Measurements from ENCODE around the gene VCL. TPM values are rescaled to one million over a fixed set of nuclear protein-coding genes. Genes with fewer than 3 reads are reported as not detected.

The VCL gene
- total and polyA plus RNA-seq, 8 donors: 90.6 to 195 (median 98.2) TPM

DNA sequence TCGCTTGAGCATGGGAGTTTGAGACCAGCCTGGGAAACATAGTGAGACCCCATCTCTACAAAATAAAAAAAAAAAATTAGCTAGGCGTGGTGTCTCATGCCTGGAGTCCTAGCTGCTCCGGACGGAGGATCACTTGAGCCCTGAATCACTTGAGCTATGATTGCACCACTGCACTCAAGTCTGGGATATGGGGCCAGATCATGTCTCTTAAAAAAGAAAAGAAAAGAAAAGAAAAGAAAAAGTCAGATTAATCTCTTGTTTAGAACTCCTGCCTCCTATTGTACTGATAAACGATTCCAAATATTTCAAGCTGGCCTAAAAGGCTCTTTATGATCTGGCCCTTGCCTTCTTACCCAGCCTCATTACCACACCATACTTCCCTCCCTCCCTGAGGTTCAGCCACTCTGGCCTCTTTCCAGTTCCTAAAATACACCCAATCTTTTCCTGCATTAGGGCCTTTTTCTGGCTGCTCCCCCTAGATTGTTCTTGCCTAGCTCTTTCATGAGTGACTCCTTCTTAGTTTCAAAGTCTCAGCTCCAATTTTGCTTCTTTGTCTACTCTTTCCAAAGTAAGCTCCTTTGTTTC, 41.7 kb downstream of the VCL start:
- peak overlapping the region; percentile 69 to 72 for H3K27ac ChIP-seq
- DNase-seq: peak in 2 of 4 donors; percentile 51 to 74
- peaks cover 26 to 32% of the 10 kb centered on the region in 2 donors for H3K4me1 ChIP-seq
- no peaks in the 10 kb centered on the region for H3K9me3 ChIP-seq
- H3K36me3 ChIP-seq: peaks cover 0 to 26% of the 10 kb centered on the region in 2 donors
- H3K4me3 ChIP-seq: no peak overlapping the region
- TF ChIP-seq, protein P1, sequence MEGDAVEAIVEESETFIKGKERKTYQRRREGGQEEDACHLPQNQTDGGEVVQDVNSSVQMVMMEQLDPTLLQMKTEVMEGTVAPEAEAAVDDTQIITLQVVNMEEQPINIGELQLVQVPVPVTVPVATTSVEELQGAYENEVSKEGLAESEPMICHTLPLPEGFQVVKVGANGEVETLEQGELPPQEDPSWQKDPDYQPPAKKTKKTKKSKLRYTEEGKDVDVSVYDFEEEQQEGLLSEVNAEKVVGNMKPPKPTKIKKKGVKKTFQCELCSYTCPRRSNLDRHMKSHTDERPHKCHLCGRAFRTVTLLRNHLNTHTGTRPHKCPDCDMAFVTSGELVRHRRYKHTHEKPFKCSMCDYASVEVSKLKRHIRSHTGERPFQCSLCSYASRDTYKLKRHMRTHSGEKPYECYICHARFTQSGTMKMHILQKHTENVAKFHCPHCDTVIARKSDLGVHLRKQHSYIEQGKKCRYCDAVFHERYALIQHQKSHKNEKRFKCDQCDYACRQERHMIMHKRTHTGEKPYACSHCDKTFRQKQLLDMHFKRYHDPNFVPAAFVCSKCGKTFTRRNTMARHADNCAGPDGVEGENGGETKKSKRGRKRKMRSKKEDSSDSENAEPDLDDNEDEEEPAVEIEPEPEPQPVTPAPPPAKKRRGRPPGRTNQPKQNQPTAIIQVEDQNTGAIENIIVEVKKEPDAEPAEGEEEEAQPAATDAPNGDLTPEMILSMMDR (IDR thresholded peaks at IDR 0.05): no peak
- ATAC-seq: peak; percentile 91
- H3K27me3 ChIP-seq: no peaks in the 10 kb centered on the region
- intact Hi-C loops (cut with DNase I): no loop called here

DNA sequence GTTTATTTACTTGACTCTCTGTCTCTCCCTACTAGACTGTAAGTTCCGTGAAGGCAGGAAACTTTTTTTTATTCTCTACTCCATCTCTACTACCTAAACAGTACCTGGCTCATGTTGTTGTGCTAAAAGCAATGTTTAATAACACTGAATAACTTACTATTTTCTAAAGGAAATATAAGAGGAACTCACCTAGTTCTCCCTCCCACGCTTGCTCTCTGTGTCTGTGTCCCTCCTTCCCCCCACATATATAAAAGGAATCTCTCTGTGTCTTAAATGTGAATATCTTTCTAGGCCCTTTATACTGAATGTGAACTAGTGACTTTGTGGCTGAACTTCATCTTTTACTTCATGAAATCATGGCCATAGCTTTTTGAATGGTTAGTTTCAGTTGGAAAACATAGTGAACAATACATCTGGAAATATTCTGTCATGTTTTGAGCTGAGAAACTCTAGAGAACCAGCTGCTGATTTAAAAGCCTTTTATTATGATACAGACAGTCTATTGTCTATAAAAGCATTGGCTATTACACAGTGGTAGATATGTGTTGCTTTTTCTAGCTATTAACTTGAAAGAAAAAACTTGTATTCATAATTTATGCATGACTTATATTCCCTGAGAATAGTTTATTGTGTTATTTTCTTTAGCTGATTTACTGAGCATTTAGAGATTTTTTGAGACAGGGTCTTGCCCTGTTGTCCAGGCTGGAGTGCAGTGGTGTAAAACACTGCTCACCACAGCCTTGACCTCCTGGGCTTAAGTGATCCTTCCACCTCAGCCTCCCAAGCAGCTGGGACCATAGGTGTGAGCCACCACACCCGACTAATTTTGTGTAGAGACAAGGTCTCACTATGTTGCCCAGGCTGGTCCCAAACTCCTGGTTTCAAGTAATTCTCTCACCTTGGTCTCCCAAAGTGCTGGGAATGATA, 42.5 kb downstream of the VCL start:
- peak; percentile 8 for ATAC-seq
- peaks cover 0 to 33% of the 10 kb centered on the region in 2 donors for H3K36me3 ChIP-seq
- peak overlapping the region; percentile 69 to 72 for H3K27ac ChIP-seq
- no peaks in the 10 kb centered on the region for H3K27me3 ChIP-seq
- no peak for DNase-seq
- no peak overlapping the region for H3K4me3 ChIP-seq
- TF ChIP-seq, protein P1 (IDR thresholded peaks at IDR 0.05): no peak
- peaks cover 26 to 29% of the 10 kb centered on the region in 2 donors for H3K4me1 ChIP-seq
- no peaks in the 10 kb centered on the region for H3K9me3 ChIP-seq
- intact Hi-C loops (cut with DNase I): no loop called here

DNA sequence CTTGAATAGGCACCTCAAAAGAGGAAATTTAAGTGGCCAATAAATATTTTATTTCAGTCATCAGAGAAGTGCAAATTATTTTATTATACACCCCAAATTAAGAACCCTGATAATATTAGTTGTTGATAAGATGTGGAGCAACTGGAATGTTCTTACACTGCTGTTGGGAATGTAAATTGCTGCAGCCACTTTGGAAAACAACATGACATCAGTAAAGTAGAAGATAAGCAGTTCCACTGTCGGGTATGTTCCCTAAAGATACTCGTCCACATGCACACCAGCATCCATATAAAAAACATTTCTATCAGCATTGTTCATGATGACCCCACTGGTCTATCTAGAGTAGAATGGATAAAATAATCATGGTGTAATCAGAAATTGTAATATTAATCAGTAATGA, 46.5 kb downstream of the VCL start:
- ATAC-seq (no peak), DNase-seq (no peak)
- Histone ChIP-seq H3K4me3 (no peak overlapping the region), H3K27me3 (no peaks in the 10 kb centered on the region), H3K9me3 (no peaks in the 10 kb centered on the region), H3K4me1 (peaks cover 16 to 51% of the 10 kb centered on the region in 2 donors), H3K27ac (no peak overlapping the region), H3K36me3 (peaks cover 0 to 31% of the 10 kb centered on the region in 2 donors)
- intact Hi-C loops (cut with DNase I): no loop called here
- TF ChIP-seq, protein P1 (IDR thresholded peaks at IDR 0.05): no peak

DNA sequence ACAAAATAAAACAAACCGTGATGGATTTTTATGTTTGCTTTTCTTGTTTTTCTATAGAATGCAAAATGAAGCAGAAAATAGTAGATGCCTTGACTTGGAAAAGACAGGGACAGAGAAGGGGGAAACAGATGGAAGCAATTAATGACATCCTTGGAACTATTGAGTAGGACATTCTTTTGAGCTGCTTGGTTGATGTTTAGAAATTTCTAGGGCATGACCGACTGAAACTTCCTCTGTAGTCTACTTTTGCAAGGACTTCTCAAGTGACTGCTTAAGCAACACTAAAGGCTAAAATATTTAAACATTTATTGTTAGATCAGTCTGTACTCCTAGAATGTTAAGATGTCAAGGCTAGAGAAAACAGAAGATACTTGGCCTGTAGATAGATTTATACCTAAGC, 49.4 kb downstream of the VCL start:
- Histone ChIP-seq H3K27ac (peak overlapping the region; percentile 64 to 72), H3K4me1 (peaks cover 0 to 49% of the 10 kb centered on the region in 2 donors), H3K27me3 (no peaks in the 10 kb centered on the region), H3K36me3 (peaks cover 0 to 31% of the 10 kb centered on the region in 2 donors), H3K4me3 (no peak overlapping the region), H3K9me3 (no peaks in the 10 kb centered on the region)
- DNase-seq: no peak
- ATAC-seq: peak; percentile 72
- TF ChIP-seq, protein P1 (IDR thresholded peaks at IDR 0.05): no peak
- intact Hi-C loops (cut with DNase I): no loop called here

DNA sequence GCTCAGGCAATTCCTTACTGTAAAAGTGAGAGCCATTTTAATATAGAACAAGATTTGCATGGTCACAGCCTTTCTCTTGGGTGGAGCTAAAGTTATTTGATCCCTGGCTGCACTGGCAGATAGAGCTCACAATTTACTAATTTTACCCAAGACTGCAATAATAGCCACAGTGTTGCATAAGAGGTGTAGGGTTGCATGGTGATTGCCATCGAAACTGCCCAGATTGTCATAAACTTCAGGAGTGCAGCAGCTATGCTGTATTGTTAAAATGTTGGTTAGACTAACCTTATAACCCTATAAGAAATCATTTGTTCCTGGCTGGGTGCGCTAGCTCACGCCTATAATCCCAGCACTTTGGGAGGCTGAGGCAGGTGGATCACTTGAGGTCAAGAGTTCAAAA, 50.0 kb downstream of the VCL start:
- H3K27ac ChIP-seq: peak overlapping the region; percentile 64 to 72
- intact Hi-C loops (cut with DNase I): no loop called here
- H3K9me3 ChIP-seq: no peaks in the 10 kb centered on the region
- ATAC-seq (peak; percentile 79), DNase-seq (no peak)
- peaks cover 0 to 49% of the 10 kb centered on the region in 2 donors for H3K4me1 ChIP-seq
- peaks cover 0 to 31% of the 10 kb centered on the region in 2 donors for H3K36me3 ChIP-seq
- H3K27me3 ChIP-seq: no peaks in the 10 kb centered on the region
- H3K4me3 ChIP-seq: no peak overlapping the region
- TF ChIP-seq, protein P1 (IDR thresholded peaks at IDR 0.05): no peak
